Right atrium auricular region (tissue), 2 donors: ENCODE measurements around the gene ABLIM3. TPM values are rescaled to one million over a fixed set of nuclear protein-coding genes. Genes with fewer than 3 reads are reported as not detected.

Experiments
- DNase-seq: peaks from one replicate; pipeline ENCODE4 v3.0.0-alpha.2; 2019; ENCODE audit warnings: low spot score
- H3K27ac ChIP-seq, 2 donors: fragments of 200-600 bp; sonication (generic); 1 replicate in 1 of 2; 2 replicates in 1 of 2; pipeline ENCODE4 v1.5.1; 2016 to 2019
- H3K27me3 ChIP-seq, 2 donors: fragments of 200-600 bp; sonication (generic); one replicate each; pipeline versions ENCODE4 v1.5.1 to v1.6.0; 2017 to 2019
- H3K36me3 ChIP-seq: fragments of 200-600 bp; sonication (generic); one replicate; pipeline ENCODE4 v1.5.1; 2016
- H3K4me1 ChIP-seq, 2 donors: fragments of 200-600 bp; sonication (generic); one replicate each; pipeline versions ENCODE4 v1.5.1 to v1.6.0; 2017 to 2019
- H3K4me3 ChIP-seq, 2 donors: fragments of 200-600 bp; sonication (generic); 1 replicate in 1 of 2; 2 replicates in 1 of 2; pipeline ENCODE4 v1.5.1; 2017 to 2019; ENCODE audit warnings: mild to moderate bottlenecking in 1 of 2, moderate library complexity in 1 of 2
- H3K9me3 ChIP-seq, 2 donors: fragments of 200-600 bp; sonication (generic); one replicate each; pipeline ENCODE4 v1.5.1; 2019
- total RNA-seq, 2 donors: library from RNA; depleted of rRNA; stranded (reverse); fragments of >200 nt; gene quantifications; one replicate each; pipeline ENCODE4 v1.1.0, GENCODE V29; 2016
- TF ChIP-seq, protein P1 (sequence below), 2 donors: fragments of 200-600 bp; sonication (generic); IDR thresholded peaks; one replicate each; pipeline ENCODE4 v1.5.1; 2019; ENCODE audit warnings: antibody characterized with exemption in 2 of 2

ABLIM3 gene
- total RNA-seq, 2 donors from 2014 or later, result 109 to 145 TPM

- no peak overlapping the region for H3K4me3 ChIP-seq
- no peak for DNase-seq
- TF ChIP-seq, protein P1, sequence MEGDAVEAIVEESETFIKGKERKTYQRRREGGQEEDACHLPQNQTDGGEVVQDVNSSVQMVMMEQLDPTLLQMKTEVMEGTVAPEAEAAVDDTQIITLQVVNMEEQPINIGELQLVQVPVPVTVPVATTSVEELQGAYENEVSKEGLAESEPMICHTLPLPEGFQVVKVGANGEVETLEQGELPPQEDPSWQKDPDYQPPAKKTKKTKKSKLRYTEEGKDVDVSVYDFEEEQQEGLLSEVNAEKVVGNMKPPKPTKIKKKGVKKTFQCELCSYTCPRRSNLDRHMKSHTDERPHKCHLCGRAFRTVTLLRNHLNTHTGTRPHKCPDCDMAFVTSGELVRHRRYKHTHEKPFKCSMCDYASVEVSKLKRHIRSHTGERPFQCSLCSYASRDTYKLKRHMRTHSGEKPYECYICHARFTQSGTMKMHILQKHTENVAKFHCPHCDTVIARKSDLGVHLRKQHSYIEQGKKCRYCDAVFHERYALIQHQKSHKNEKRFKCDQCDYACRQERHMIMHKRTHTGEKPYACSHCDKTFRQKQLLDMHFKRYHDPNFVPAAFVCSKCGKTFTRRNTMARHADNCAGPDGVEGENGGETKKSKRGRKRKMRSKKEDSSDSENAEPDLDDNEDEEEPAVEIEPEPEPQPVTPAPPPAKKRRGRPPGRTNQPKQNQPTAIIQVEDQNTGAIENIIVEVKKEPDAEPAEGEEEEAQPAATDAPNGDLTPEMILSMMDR (IDR thresholded peaks at IDR 0.05), result no peak
- H3K4me1 ChIP-seq, result peaks cover 0 to 6% of the 10 kb centered on the region in 2 donors
- no peaks in the 10 kb centered on the region for H3K27me3 ChIP-seq
- H3K27ac ChIP-seq, result no peak overlapping the region
- H3K36me3 ChIP-seq, result peaks cover 11% of the 10 kb centered on the region
- no peaks in the 10 kb centered on the region for H3K9me3 ChIP-seq
Measured at GRCh38 chr5:149262315-149262714, 121.0 kb downstream of the ABLIM3 start.

GRCh38 chr5:149264439-149265067, 123.3 kb downstream of the ABLIM3 start:
- TF ChIP-seq, protein P1 (IDR thresholded peaks at IDR 0.05), result peak; percentile 23 to 56
- H3K4me1 ChIP-seq, result peaks cover 0 to 6% of the 10 kb centered on the region in 2 donors
- H3K4me3 ChIP-seq, result no peak overlapping the region
- H3K27me3 ChIP-seq, result no peaks in the 10 kb centered on the region
- no peak for DNase-seq
- no peaks in the 10 kb centered on the region for H3K36me3 ChIP-seq
- H3K9me3 ChIP-seq, result peaks cover 4 to 9% of the 10 kb centered on the region in 2 donors
- H3K27ac ChIP-seq, result no peak overlapping the region

- Histone ChIP-seq H3K27me3 (no peaks in the 10 kb centered on the region), H3K4me1 (peaks cover 0 to 6% of the 10 kb centered on the region in 2 donors), H3K27ac (no peak overlapping the region), H3K4me3 (no peak overlapping the region), H3K36me3 (no peaks in the 10 kb centered on the region), H3K9me3 (peaks cover 4 to 9% of the 10 kb centered on the region in 2 donors)
- TF ChIP-seq, protein P1 (IDR thresholded peaks at IDR 0.05), result no peak
- DNase-seq, result no peak
Measured at GRCh38 chr5:149265068-149265465, 123.8 kb downstream of the ABLIM3 start.

GRCh38 chr5:149265597-149265996, 124.3 kb downstream of the ABLIM3 start:
- no peak overlapping the region for H3K27ac ChIP-seq
- peaks cover 0 to 6% of the 10 kb centered on the region in 2 donors for H3K4me1 ChIP-seq
- peaks cover 4 to 9% of the 10 kb centered on the region in 2 donors for H3K9me3 ChIP-seq
- TF ChIP-seq, protein P1 (IDR thresholded peaks at IDR 0.05), result peak; percentile 37 to 69
- no peaks in the 10 kb centered on the region for H3K36me3 ChIP-seq
- H3K27me3 ChIP-seq, result no peaks in the 10 kb centered on the region
- no peak overlapping the region for H3K4me3 ChIP-seq
- DNase-seq, result no peak

DNA sequence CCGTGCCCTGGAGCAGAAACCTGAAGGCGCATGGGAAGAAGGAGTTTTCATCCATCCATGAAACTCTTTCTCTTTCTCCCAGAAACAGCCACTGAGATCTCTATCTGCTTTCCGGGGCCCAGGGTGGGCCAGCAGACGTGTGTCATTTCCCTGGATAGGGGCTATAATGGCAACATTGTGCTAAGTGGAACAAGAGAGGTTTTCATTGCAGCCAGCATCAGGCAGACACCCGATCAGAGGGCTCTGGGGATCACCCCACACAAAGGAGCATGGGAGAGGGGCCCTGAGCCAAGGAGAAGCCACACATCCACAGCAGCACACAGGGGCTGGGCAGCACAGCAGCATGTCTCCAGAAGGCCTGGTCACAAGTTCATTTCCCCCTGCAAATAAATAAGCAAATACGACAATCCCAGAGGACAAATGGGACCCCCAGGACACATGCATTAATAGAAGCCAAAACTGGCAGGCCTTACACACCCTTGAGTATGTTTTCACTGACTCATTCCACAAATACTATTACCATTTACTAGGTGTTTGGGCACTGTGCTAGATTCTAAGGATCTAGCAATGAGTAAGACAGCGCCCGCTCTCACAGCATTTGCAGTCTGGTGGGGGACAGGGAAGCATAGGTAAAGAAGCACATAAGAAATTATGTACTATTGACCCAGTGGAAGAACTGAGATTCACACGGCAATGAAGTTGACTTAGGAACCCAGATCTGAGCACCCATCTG, 126.1 kb downstream of the ABLIM3 start:
- Histone ChIP-seq H3K36me3 (no peaks in the 10 kb centered on the region), H3K9me3 (peaks cover 4 to 9% of the 10 kb centered on the region in 2 donors), H3K4me3 (no peak overlapping the region), H3K27ac (no peak overlapping the region), H3K27me3 (no peaks in the 10 kb centered on the region), H3K4me1 (peaks cover 0 to 14% of the 10 kb centered on the region in 2 donors)
- no peak for DNase-seq
- TF ChIP-seq, protein P1 (IDR thresholded peaks at IDR 0.05), result no peak
